Panc1 (cell line): ENCODE measurements around the gene MRE11. TPM values are rescaled to one million over a fixed set of nuclear protein-coding genes. Genes with fewer than 3 reads are reported as not detected.

Source experiments
- ATAC-seq: fragments of 200-7000 bp; cut with Tn5 transposase; 2 replicates; pipeline ENCODE4 v1.9.1; 2020; ENCODE audit warnings: mild to moderate bottlenecking, moderate library complexity
- BruUV-seq: library from RNA; stranded (reverse); fragments of 400-500 nt; replicated peaks from 2 replicates; lab custom pipeline; 2021; lab: Mats Ljungman, UMichigan
- CTCF ChIA-PET: fragments of 300-600 bp; sonication (Branson Sonifier 250); formaldehyde crosslinking; loops from one replicate; lab custom pipeline; 2022; ENCODE audit warnings: antibody characterized with exemption; lab: Charles Lee
- POLR2A ChIA-PET: fragments of 300-600 bp; sonication (Branson Sonifier 250); formaldehyde crosslinking; loops from one replicate; lab custom pipeline; 2022; ENCODE audit warnings: antibody characterized with exemption; lab: Charles Lee
- DNase-seq: peaks from one replicate; pipeline ENCODE4 v3.0.0-alpha.2; 2010; ENCODE audit warnings: low read depth, low spot score
- H3K27ac ChIP-seq: 2 replicates; pipeline ENCODE4 v1.5.1; 2011; ENCODE audit warnings: mild to moderate bottlenecking, low read length, inconsistent platforms
- H3K27me3 ChIP-seq: fragments of 200-500 bp; sonication (Bioruptor generic); 2 replicates; pipeline ENCODE4 v1.6.0; 2014; ENCODE audit warnings: low read length, inconsistent platforms; ENCODE audit not compliant: control insufficient read depth, insufficient read depth
- H3K36me3 ChIP-seq: fragments of 200-500 bp; sonication (Bioruptor generic); 2 replicates; pipeline ENCODE4 v1.5.1; 2014; ENCODE audit warnings: inconsistent platforms, mild to moderate bottlenecking, low read length, moderate library complexity; ENCODE audit not compliant: control insufficient read depth, insufficient read depth
- H3K4me1 ChIP-seq: 2 replicates; pipeline ENCODE4 v1.5.1; 2011; ENCODE audit warnings: inconsistent platforms, mild to moderate bottlenecking, low read length, moderate library complexity; ENCODE audit not compliant: control insufficient read depth, insufficient read depth
- H3K4me3 ChIP-seq, 2 experiments: 2 replicates each; pipeline ENCODE4 v1.5.1; 2011 to 2012; ENCODE audit warnings: low read depth in 2 of 2, low read length in 2 of 2, mild to moderate bottlenecking in 2 of 2, inconsistent platforms in 1 of 2, moderate library complexity in 1 of 2
- H3K9me3 ChIP-seq: fragments of 200-500 bp; sonication (Bioruptor generic); 2 replicates; pipeline ENCODE4 v1.5.1; 2014; ENCODE audit warnings: low read depth, mild to moderate bottlenecking, inconsistent platforms, low read length, moderate library complexity; ENCODE audit not compliant: control insufficient read depth, insufficient read depth
- CTCF ChIP-seq: fragments of 450-650 bp; IDR thresholded peaks from 2 replicates; pipeline ENCODE4 v1.5.1; 2017; ENCODE audit warnings: mild to moderate bottlenecking
- POLR2AphosphoS5 ChIP-seq: IDR thresholded peaks from 2 replicates; pipeline ENCODE4 v1.6.1; 2012; ENCODE audit warnings: mild to moderate bottlenecking, low read depth, low read length, moderate library complexity
- REST ChIP-seq, 2 experiments: IDR thresholded peaks; 2 replicates each; pipeline ENCODE4 v1.6.1; 2011 to 2012; ENCODE audit warnings: low read depth in 2 of 2, control low read depth in 1 of 2, low read length in 1 of 2, mild to moderate bottlenecking in 1 of 2, moderate library complexity in 1 of 2; ENCODE audit not compliant: insufficient read depth in 1 of 2
- SIN3A ChIP-seq: IDR thresholded peaks from 2 replicates; pipeline ENCODE4 v1.6.1; 2012; ENCODE audit warnings: low read depth, mild to moderate bottlenecking, low read length, moderate library complexity, borderline replicate concordance; ENCODE audit not compliant: insufficient read depth
- TCF7L2 ChIP-seq: IDR thresholded peaks from 2 replicates; pipeline ENCODE4 v1.6.1; 2011; ENCODE audit warnings: mild to moderate bottlenecking, low read depth, low read length, inconsistent platforms
- in situ Hi-C: cut with HindIII; loops from 2 replicates; pipeline ENCODE4 v1.10.0; 2016; ENCODE audit warnings: low sequenced_read_pairs, low pct_unique_long_range_greater_than_20kb
- intact Hi-C: fragments of 100-400 bp; cut with micrococcal nuclease; formaldehyde crosslinking; loops from one replicate; pipeline ENCODE4 v1.10.0; 2022; ENCODE audit not compliant: unreplicated experiment
- total RNA-seq: library from RNA; stranded (reverse); gene quantifications from one replicate; pipeline ENCODE4 v1.2.1, GENCODE V29; 2021; ENCODE audit not compliant: unreplicated experiment

Gene MRE11
- total RNA-seq, 1 experiment from 2014 or later = 35.0 TPM

- in situ Hi-C loops (no loop called here), intact Hi-C loops (no loop called here)
- DNase-seq (no peak), ATAC-seq (peak; percentile 61)
- Histone ChIP-seq H3K4me1 (no peaks in the 10 kb centered on the region), H3K4me3 (peak within 1 kb of the TSS; percentile 31 to 36), H3K27me3 (peaks cover 23% of the 10 kb centered on the region), H3K9me3 (no peaks in the 10 kb centered on the region), H3K27ac (no peak within 1 kb of the TSS), H3K36me3 (no peaks in the 10 kb centered on the region)
- ChIA-PET POLR2A (no interaction called here), CTCF (no interaction called here)
- TF ChIP-seq TCF7L2 (no peak), CTCF (no peak; the same call in 1 of the 2 replicates), REST (IDR thresholded peaks at IDR 0.05; ENCODE audit: insufficient read depth in 1 of 2, low read depth in 2 of 2, low read length in 1 of 2) (no peak), POLR2AphosphoS5 (no peak), SIN3A (no peak)
- BruUV-seq = no TSS peak
These were observed 92.5 kb downstream of the MRE11 start, which contains the start of gene GPR83 for GRCh38 chr11:94400839-94401772. TSS of gene GPR83 (minus strand) at chr11:94401419. CDS start at chr11:94401247, 172 bp downstream.

GRCh38 chr11:94400457-94400838 is 93.2 kb downstream of the MRE11 start:
- in situ Hi-C loops = no loop called here
- Histone ChIP-seq H3K4me1 (no peaks in the 10 kb centered on the region), H3K27me3 (peaks cover 23% of the 10 kb centered on the region), H3K9me3 (no peaks in the 10 kb centered on the region), H3K36me3 (no peaks in the 10 kb centered on the region), H3K4me3 (peak overlapping the region; percentile 31 to 36; a peak in 1 of 4 replicates), H3K27ac (no peak overlapping the region)
- intact Hi-C loops = no loop called here
- DNase-seq (no peak), ATAC-seq (no peak)
- no TSS peak for BruUV-seq
- ChIA-PET CTCF (no interaction called here), POLR2A (no interaction called here)
- no peak for TF ChIP-seq POLR2AphosphoS5
- TF ChIP-seq CTCF = no peak
- no peak for TF ChIP-seq TCF7L2
